H9 (cell line): ENCODE results near the gene PRDX3. TPM values are rescaled to one million over a fixed set of nuclear protein-coding genes. Genes with fewer than 3 reads are reported as not detected.

Source experiments
- DNase-seq: peaks from one replicate; pipeline ENCODE4 v3.0.0-alpha.2; 2017
- H2AFZ ChIP-seq: one replicate; pipeline ENCODE4 v1.6.1; 2013; ENCODE audit warnings: mild to moderate bottlenecking, low read length, control low read depth, moderate library complexity
- H2AK5ac ChIP-seq: 2 replicates; pipeline ENCODE4 v1.6.1; 2013; ENCODE audit warnings: low read length, control low read depth, mixed read lengths; ENCODE audit not compliant: insufficient read length
- H2BK120ac ChIP-seq: one replicate; pipeline ENCODE4 v1.6.1; 2013; ENCODE audit warnings: low read depth, mild to moderate bottlenecking, low read length, control low read depth, inconsistent platforms; ENCODE audit not compliant: poor library complexity, severe bottlenecking
- H2BK12ac ChIP-seq: 2 replicates; pipeline ENCODE4 v1.6.1; 2013; ENCODE audit warnings: low read length, control low read depth, mixed read lengths, low read depth; ENCODE audit not compliant: insufficient read length
- H2BK15ac ChIP-seq: 2 replicates; pipeline ENCODE4 v1.6.1; 2013; ENCODE audit warnings: low read depth, low read length, control low read depth
- H2BK20ac ChIP-seq: one replicate; pipeline ENCODE4 v1.6.1; 2013; ENCODE audit warnings: low read depth, mild to moderate bottlenecking, low read length, control low read depth, inconsistent platforms; ENCODE audit not compliant: poor library complexity, severe bottlenecking
- H2BK5ac ChIP-seq: 2 replicates; pipeline ENCODE4 v1.6.1; 2013; ENCODE audit warnings: low read length, control low read depth, mixed read lengths; ENCODE audit not compliant: insufficient read length
- H3K14ac ChIP-seq: 2 replicates; pipeline ENCODE4 v1.6.1; 2013; ENCODE audit warnings: low read length, control low read depth; ENCODE audit not compliant: insufficient read depth
- H3K18ac ChIP-seq: 2 replicates; pipeline ENCODE4 v1.6.1; 2013; ENCODE audit warnings: low read depth, mild to moderate bottlenecking, mixed read lengths, low read length, control low read depth; ENCODE audit not compliant: insufficient read length
- H3K23ac ChIP-seq: 2 replicates; pipeline ENCODE4 v1.6.1; 2013; ENCODE audit warnings: low read length, control low read depth, mixed read lengths, low read depth; ENCODE audit not compliant: insufficient read length
- H3K23me2 ChIP-seq: 2 replicates; pipeline ENCODE4 v1.6.1; 2013; ENCODE audit warnings: low read depth, mild to moderate bottlenecking, mixed read lengths, low read length, control low read depth; ENCODE audit not compliant: insufficient read length, poor library complexity, severe bottlenecking
- H3K27ac ChIP-seq: 2 replicates; pipeline ENCODE4 v1.5.1; 2013; ENCODE audit warnings: low read length, control low read depth, mixed read lengths, low read depth; ENCODE audit not compliant: insufficient read length
- H3K27me3 ChIP-seq: 2 replicates; pipeline ENCODE4 v1.6.1; 2013; ENCODE audit warnings: low read length, control low read depth, inconsistent platforms; ENCODE audit not compliant: insufficient read depth
- H3K4ac ChIP-seq: 2 replicates; pipeline ENCODE4 v1.6.1; 2013; ENCODE audit warnings: low read depth, mild to moderate bottlenecking, control low read depth, inconsistent platforms, low read length, moderate library complexity
- H3K4me1 ChIP-seq: 2 replicates; pipeline ENCODE4 v1.6.1; 2013; ENCODE audit warnings: low read length, control low read depth, inconsistent platforms; ENCODE audit not compliant: insufficient read depth
- H3K4me2 ChIP-seq: 2 replicates; pipeline ENCODE4 v1.6.1; 2013; ENCODE audit warnings: low read length, control low read depth, mixed read lengths; ENCODE audit not compliant: insufficient read length, insufficient read depth
- H3K56ac ChIP-seq: 2 replicates; pipeline ENCODE4 v1.6.1; 2013; ENCODE audit warnings: low read depth, mild to moderate bottlenecking, mixed read lengths, low read length, control low read depth; ENCODE audit not compliant: insufficient read length
- H3K79me1 ChIP-seq: 2 replicates; pipeline ENCODE4 v1.6.1; 2013; ENCODE audit warnings: low read depth, mild to moderate bottlenecking, moderate library complexity, low read length, control low read depth, inconsistent platforms; ENCODE audit not compliant: insufficient read depth, poor library complexity, severe bottlenecking
- H3K79me2 ChIP-seq: 2 replicates; pipeline ENCODE4 v1.6.1; 2013; ENCODE audit warnings: low read length, control low read depth, inconsistent platforms; ENCODE audit not compliant: insufficient read depth
- H3K9ac ChIP-seq: 2 replicates; pipeline ENCODE4 v1.6.1; 2013; ENCODE audit warnings: low read length, control low read depth, mixed read lengths; ENCODE audit not compliant: insufficient read length; ENCODE audit errors: extremely low read depth
- H3K9me3 ChIP-seq: one replicate; pipeline ENCODE4 v1.6.1; 2013; ENCODE audit warnings: low read depth, low read length, inconsistent platforms; ENCODE audit not compliant: control insufficient read depth
- H3T11ph ChIP-seq: one replicate; pipeline ENCODE4 v1.6.1; 2013; ENCODE audit warnings: mild to moderate bottlenecking, low read length, control low read depth, inconsistent platforms
- H4K20me1 ChIP-seq: one replicate; pipeline ENCODE4 v1.6.1; 2013; ENCODE audit not compliant: control insufficient read depth, insufficient read length, insufficient read depth
- H4K5ac ChIP-seq: 2 replicates; pipeline ENCODE4 v1.6.1; 2013; ENCODE audit warnings: low read depth, mild to moderate bottlenecking, mixed read lengths, low read length, control low read depth; ENCODE audit not compliant: insufficient read length
- H4K8ac ChIP-seq: replicated peaks from 2 replicates; pipeline ENCODE4 v1.6.1; 2013; ENCODE audit warnings: low read length, control low read depth, mixed read lengths, low read depth; ENCODE audit not compliant: insufficient read length
- H4K91ac ChIP-seq: 2 replicates; pipeline ENCODE4 v1.6.1; 2013; ENCODE audit warnings: low read depth, mild to moderate bottlenecking, moderate library complexity, mixed read lengths, low read length, control low read depth; ENCODE audit not compliant: insufficient read length
- H3K27ac Mint-ChIP-seq, 3 experiments: 2 replicates in 2 of 3; 3 replicates in 1 of 3; pipeline ENCODE4 v1.8.0; 2020 to 2021; ENCODE audit warnings: mixed read lengths in 3 of 3, mild to moderate bottlenecking in 1 of 3, moderate library complexity in 1 of 3
- H3K27me3 Mint-ChIP-seq: 2 replicates; pipeline ENCODE4 v1.8.0; 2021; ENCODE audit warnings: low read depth, mild to moderate bottlenecking, moderate library complexity, mixed read lengths
- H3K36me3 Mint-ChIP-seq, 3 experiments: 2 replicates in 2 of 3; 3 replicates in 1 of 3; pipeline ENCODE4 v1.8.0; 2020 to 2021; ENCODE audit warnings: low read depth in 3 of 3, mixed read lengths in 3 of 3; ENCODE audit not compliant: insufficient read depth in 1 of 3
- H3K4me1 Mint-ChIP-seq, 2 experiments: 2 replicates each; pipeline ENCODE4 v1.8.0; 2020; ENCODE audit warnings: mixed read lengths in 2 of 2
- H3K4me3 Mint-ChIP-seq, 2 experiments: 2 replicates in 1 of 2; 3 replicates in 1 of 2; pipeline ENCODE4 v1.8.0; 2020 to 2021; ENCODE audit warnings: mild to moderate bottlenecking in 2 of 2, mixed read lengths in 2 of 2, moderate library complexity in 1 of 2
- H3K9me3 Mint-ChIP-seq, 2 experiments: 2 replicates in 1 of 2; 3 replicates in 1 of 2; pipeline ENCODE4 v1.8.0; 2020; ENCODE audit warnings: mild to moderate bottlenecking in 2 of 2, mixed read lengths in 2 of 2, moderate library complexity in 1 of 2
- WGBS: extraction: QIAGEN DNeasy Blood & Tissue Kit; methylation state at CpG from one replicate; pipeline ENCODE4 v1.1.7; 2013; ENCODE audit warnings: missing lambda C conversion rate, low lambda C conversion rate, mixed read lengths; ENCODE audit not compliant: insufficient read length; ENCODE audit errors: extremely low coverage; 5-methylcytosine and 5-hydroxymethylcytosine counted together
- total RNA-seq: library from RNA; stranded (reverse); gene quantifications from 2 replicates; pipeline ENCODE4 v1.2.1, GENCODE V29; 2021
- TF ChIP-seq, protein P1 (sequence below): fragments of 200-600 bp; sonication (generic); conservative IDR thresholded peaks from 3 replicates; pipeline ENCODE4 v1.8.0; 2021; ENCODE audit warnings: antibody characterized with exemption, mild to moderate bottlenecking

Gene PRDX3
- total RNA-seq, 1 experiment from 2014 or later = 181 TPM

- H2AFZ ChIP-seq = no peak overlapping the region
- no peak overlapping the region for H2BK20ac ChIP-seq
- peaks cover 17 to 20% of the 10 kb centered on the region in 2 experiments for H3K4me1 Mint-ChIP-seq
- peak; percentile 78 for DNase-seq
- H3K27me3 ChIP-seq = no peaks in the 10 kb centered on the region
- no peaks in the 10 kb centered on the region for H3K36me3 Mint-ChIP-seq
- H2AK5ac ChIP-seq = no peak overlapping the region
- no peak overlapping the region for H3K14ac ChIP-seq
- no peak overlapping the region for H3K23ac ChIP-seq
- no peak overlapping the region for H3K4me3 Mint-ChIP-seq
- no peaks in the 10 kb centered on the region for H3K23me2 ChIP-seq
- no peak overlapping the region for H3K4me2 ChIP-seq
- no peak overlapping the region for H2BK120ac ChIP-seq
- H3K9me3 ChIP-seq = no peaks in the 10 kb centered on the region
- H3K4me1 ChIP-seq = no peaks in the 10 kb centered on the region
- no peaks in the 10 kb centered on the region for H3K79me2 ChIP-seq
- TF ChIP-seq, protein P1, sequence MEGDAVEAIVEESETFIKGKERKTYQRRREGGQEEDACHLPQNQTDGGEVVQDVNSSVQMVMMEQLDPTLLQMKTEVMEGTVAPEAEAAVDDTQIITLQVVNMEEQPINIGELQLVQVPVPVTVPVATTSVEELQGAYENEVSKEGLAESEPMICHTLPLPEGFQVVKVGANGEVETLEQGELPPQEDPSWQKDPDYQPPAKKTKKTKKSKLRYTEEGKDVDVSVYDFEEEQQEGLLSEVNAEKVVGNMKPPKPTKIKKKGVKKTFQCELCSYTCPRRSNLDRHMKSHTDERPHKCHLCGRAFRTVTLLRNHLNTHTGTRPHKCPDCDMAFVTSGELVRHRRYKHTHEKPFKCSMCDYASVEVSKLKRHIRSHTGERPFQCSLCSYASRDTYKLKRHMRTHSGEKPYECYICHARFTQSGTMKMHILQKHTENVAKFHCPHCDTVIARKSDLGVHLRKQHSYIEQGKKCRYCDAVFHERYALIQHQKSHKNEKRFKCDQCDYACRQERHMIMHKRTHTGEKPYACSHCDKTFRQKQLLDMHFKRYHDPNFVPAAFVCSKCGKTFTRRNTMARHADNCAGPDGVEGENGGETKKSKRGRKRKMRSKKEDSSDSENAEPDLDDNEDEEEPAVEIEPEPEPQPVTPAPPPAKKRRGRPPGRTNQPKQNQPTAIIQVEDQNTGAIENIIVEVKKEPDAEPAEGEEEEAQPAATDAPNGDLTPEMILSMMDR = peak; percentile 79
- whole genome bisulfite sequencing = no CpG with 5 or more reads among the region's 9 CpGs
- H4K5ac ChIP-seq = no peak overlapping the region
- no peak overlapping the region for H2BK15ac ChIP-seq
- no peak overlapping the region for H3K18ac ChIP-seq
- no peaks in the 10 kb centered on the region for H4K20me1 ChIP-seq
- H3K56ac ChIP-seq = no peak overlapping the region
- H3K27me3 Mint-ChIP-seq = peaks cover 13% of the 10 kb centered on the region
- no peak overlapping the region for H3K27ac ChIP-seq
- H4K8ac ChIP-seq = no peak overlapping the region
- H4K91ac ChIP-seq = no peak overlapping the region
- H3T11ph ChIP-seq = no peak overlapping the region
- H3K9ac ChIP-seq = no peak overlapping the region
- no peak overlapping the region for H3K4ac ChIP-seq
- no peak overlapping the region for H3K27ac Mint-ChIP-seq
- H2BK5ac ChIP-seq = no peak overlapping the region
- H3K9me3 Mint-ChIP-seq = no peaks in the 10 kb centered on the region
- no peak overlapping the region for H2BK12ac ChIP-seq
- H3K79me1 ChIP-seq = no peaks in the 10 kb centered on the region
Observed at GRCh38 chr10:119199231-119199992, 20.8 kb upstream of the PRDX3 start.
